C4-2B (cell line): ENCODE data around the gene FAM131A.

Experiments
- ZFX ChIP-seq: fragments of 450-650 bp; IDR thresholded peaks from 2 replicates; pipeline ENCODE4 v1.6.1; 2017
- TF ChIP-seq, protein P1 (sequence below): fragments of 450-650 bp; conservative IDR thresholded peaks from 2 replicates; pipeline ENCODE4 v1.5.1; 2017; ENCODE audit warnings: mild to moderate bottlenecking

DNA sequence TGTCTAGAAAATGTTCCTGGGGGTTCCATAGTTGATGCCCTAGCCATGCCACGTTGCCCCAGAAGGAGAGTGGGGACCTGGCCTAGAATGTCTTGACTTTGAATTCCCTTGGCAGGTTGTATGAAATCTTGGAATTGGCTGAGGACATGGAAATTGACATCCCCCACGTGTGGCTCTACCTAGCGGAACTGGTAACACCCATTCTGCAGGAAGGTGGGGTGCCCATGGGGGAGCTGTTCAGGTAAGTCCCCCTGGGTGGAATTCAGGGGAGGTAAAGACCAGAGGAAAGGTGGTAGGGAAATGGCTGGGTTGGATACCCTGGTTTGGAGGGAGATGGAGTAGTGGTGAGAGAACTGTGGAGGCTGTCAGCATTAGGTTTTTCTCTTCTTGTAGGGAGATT lies 8.9 kb upstream of the FAM131A start:
- TF ChIP-seq, protein P1, sequence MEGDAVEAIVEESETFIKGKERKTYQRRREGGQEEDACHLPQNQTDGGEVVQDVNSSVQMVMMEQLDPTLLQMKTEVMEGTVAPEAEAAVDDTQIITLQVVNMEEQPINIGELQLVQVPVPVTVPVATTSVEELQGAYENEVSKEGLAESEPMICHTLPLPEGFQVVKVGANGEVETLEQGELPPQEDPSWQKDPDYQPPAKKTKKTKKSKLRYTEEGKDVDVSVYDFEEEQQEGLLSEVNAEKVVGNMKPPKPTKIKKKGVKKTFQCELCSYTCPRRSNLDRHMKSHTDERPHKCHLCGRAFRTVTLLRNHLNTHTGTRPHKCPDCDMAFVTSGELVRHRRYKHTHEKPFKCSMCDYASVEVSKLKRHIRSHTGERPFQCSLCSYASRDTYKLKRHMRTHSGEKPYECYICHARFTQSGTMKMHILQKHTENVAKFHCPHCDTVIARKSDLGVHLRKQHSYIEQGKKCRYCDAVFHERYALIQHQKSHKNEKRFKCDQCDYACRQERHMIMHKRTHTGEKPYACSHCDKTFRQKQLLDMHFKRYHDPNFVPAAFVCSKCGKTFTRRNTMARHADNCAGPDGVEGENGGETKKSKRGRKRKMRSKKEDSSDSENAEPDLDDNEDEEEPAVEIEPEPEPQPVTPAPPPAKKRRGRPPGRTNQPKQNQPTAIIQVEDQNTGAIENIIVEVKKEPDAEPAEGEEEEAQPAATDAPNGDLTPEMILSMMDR: no peak
- no peak for TF ChIP-seq ZFX
